ENCODE data around the gene CDYL. TPM values are rescaled to one million over a fixed set of nuclear protein-coding genes. Genes with fewer than 3 reads are reported as not detected.
A peak's percentile ranks its signal among the peaks of the same experiment; 100 is the strongest.

The CDYL gene
- total RNA-seq, 3 donors from 2014 or later (not counting 1 experiment from before 2014, with no cell fraction given): 81.3 to 101 (median 83.8) TPM

DNA sequence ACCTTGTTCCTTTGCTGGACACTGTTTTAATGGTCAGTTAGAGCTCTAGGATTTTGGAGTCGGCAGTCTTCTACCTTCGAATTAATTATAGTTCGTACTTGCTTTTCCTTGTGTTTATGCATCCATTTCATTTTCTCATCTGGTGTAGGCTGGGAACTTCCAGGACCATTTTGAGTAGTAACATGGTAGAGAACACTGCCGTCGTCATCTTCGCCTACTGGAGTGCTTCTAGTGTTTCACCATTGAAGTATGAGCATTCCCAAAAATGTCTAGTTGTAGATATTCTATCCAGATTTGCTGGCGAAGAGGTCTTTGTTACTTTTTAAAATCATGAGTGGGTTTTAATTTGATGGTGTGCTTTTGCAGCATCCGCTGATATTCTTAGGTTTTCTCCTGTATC is 36.9 kb downstream of the CDYL start:
- H3K9me3 Mint-ChIP-seq: peaks cover 0 to 4% of the 10 kb centered on the region in 2 donors
- H3K27ac Mint-ChIP-seq: no peak overlapping the region
- no peaks in the 10 kb centered on the region for H3K27me3 Mint-ChIP-seq (ENCODE audit: low read depth in 2 of 2)
- ATAC-seq (no peak), DNase-seq (no peak)
- no peaks in the 10 kb centered on the region for H3K9me3 ChIP-seq (ENCODE audit: control insufficient read depth, insufficient read depth, low read length)
- 96% methylated on average over 8 of the region's 8 CpGs for WGBS (ENCODE audit: insufficient coverage)
- H3K27me3 ChIP-seq (ENCODE audit: control insufficient read depth, insufficient read depth, low read length): no peaks in the 10 kb centered on the region
- no peak overlapping the region for H3K4me3 Mint-ChIP-seq
- intact Hi-C loops (cut with micrococcal nuclease): no loop called here
- no peaks in the 10 kb centered on the region for H3K36me3 Mint-ChIP-seq
- H3K4me1 Mint-ChIP-seq: peaks cover 77 to 79% of the 10 kb centered on the region in 2 donors
- no peaks in the 10 kb centered on the region for H3K36me3 ChIP-seq (ENCODE audit: control insufficient read depth, insufficient read depth, low read length)
- H3K27ac ChIP-seq (ENCODE audit: low read length): no peak overlapping the region
- TF ChIP-seq CTCF (IDR thresholded peaks at IDR 0.05): no peak
- H3K4me3 ChIP-seq (ENCODE audit: low read length): no peak overlapping the region
- peaks cover 11% of the 10 kb centered on the region for H3K4me1 ChIP-seq (ENCODE audit: control insufficient read depth, insufficient read depth, low read length)

- TF ChIP-seq CTCF (IDR thresholded peaks at IDR 0.05): no peak
- intact Hi-C loops (cut with micrococcal nuclease): no loop called here
- H3K27me3 Mint-ChIP-seq (ENCODE audit: low read depth in 2 of 2): no peaks in the 10 kb centered on the region
- no peaks in the 10 kb centered on the region for H3K27me3 ChIP-seq (ENCODE audit: control insufficient read depth, insufficient read depth, low read length)
- H3K36me3 Mint-ChIP-seq: no peaks in the 10 kb centered on the region
- no peak overlapping the region for H3K27ac ChIP-seq (ENCODE audit: low read length)
- H3K9me3 Mint-ChIP-seq: peaks cover 0 to 4% of the 10 kb centered on the region in 2 donors
- H3K36me3 ChIP-seq (ENCODE audit: control insufficient read depth, insufficient read depth, low read length): no peaks in the 10 kb centered on the region
- no peak for ATAC-seq
- H3K9me3 ChIP-seq (ENCODE audit: control insufficient read depth, insufficient read depth, low read length): no peaks in the 10 kb centered on the region
- no peak overlapping the region for H3K4me3 Mint-ChIP-seq
- no peak for DNase-seq
- peak overlapping the region in 1 of 2 donors; percentile 67 for H3K27ac Mint-ChIP-seq
- peaks cover 17% of the 10 kb centered on the region for H3K4me1 ChIP-seq (ENCODE audit: control insufficient read depth, insufficient read depth, low read length)
- H3K4me3 ChIP-seq (ENCODE audit: low read length): no peak overlapping the region
- H3K4me1 Mint-ChIP-seq: peaks cover 77 to 79% of the 10 kb centered on the region in 2 donors
Measured at GRCh38 chr6:4814212-4814611, 38.0 kb downstream of the CDYL start.

DNA sequence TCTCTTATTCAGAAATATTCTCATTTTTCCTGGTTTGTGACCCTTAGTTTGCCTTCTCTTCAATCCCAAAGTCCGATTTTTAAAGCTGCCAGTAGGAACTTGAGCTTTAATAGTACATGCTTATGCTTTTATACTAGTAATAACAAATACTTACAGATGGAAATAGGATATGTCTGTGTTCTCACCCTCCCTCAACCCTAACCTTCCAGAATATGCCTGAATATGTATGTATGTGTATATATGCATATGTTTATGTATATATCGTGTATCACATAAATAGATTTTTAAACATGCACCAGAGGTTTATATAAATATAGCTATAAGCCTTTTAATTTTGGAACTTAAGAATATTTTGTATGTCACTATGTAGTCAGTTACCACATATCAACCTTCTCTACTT is 38.8 kb downstream of the CDYL start:
- ATAC-seq: no peak
- Mint-ChIP-seq H3K27ac (no peak overlapping the region), H3K4me3 (no peak overlapping the region), H3K27me3 (ENCODE audit: low read depth in 2 of 2) (no peaks in the 10 kb centered on the region), H3K36me3 (no peaks in the 10 kb centered on the region), H3K4me1 (peaks cover 79 to 82% of the 10 kb centered on the region in 2 donors), H3K9me3 (peaks cover 0 to 3% of the 10 kb centered on the region in 2 donors)
- Histone ChIP-seq H3K9me3 (ENCODE audit: control insufficient read depth, insufficient read depth, low read length) (no peaks in the 10 kb centered on the region), H3K4me3 (ENCODE audit: low read length) (no peak overlapping the region), H3K27me3 (ENCODE audit: control insufficient read depth, insufficient read depth, low read length) (no peaks in the 10 kb centered on the region), H3K4me1 (ENCODE audit: control insufficient read depth, insufficient read depth, low read length) (peaks cover 22% of the 10 kb centered on the region), H3K36me3 (ENCODE audit: control insufficient read depth, insufficient read depth, low read length) (no peaks in the 10 kb centered on the region), H3K27ac (ENCODE audit: low read length) (no peak overlapping the region)
- intact Hi-C loops (cut with micrococcal nuclease): no loop called here
- 83% methylated on average over 1 of the region's 2 CpGs for WGBS (ENCODE audit: insufficient coverage)
- no peak for DNase-seq
- TF ChIP-seq CTCF (IDR thresholded peaks at IDR 0.05): no peak

GRCh38 chr6:4815584-4815983 is 39.4 kb downstream of the CDYL start:
- DNase-seq: no peak
- Mint-ChIP-seq H3K9me3 (no peaks in the 10 kb centered on the region), H3K27ac (no peak overlapping the region), H3K4me3 (no peak overlapping the region), H3K27me3 (ENCODE audit: low read depth in 2 of 2) (no peaks in the 10 kb centered on the region), H3K36me3 (no peaks in the 10 kb centered on the region), H3K4me1 (peaks cover 79 to 82% of the 10 kb centered on the region in 2 donors)
- TF ChIP-seq CTCF (IDR thresholded peaks at IDR 0.05): no peak
- H3K9me3 ChIP-seq (ENCODE audit: control insufficient read depth, insufficient read depth, low read length): no peaks in the 10 kb centered on the region
- no peak overlapping the region for H3K4me3 ChIP-seq (ENCODE audit: low read length)
- intact Hi-C loops (cut with micrococcal nuclease): no loop called here
- H3K4me1 ChIP-seq (ENCODE audit: control insufficient read depth, insufficient read depth, low read length): peaks cover 22% of the 10 kb centered on the region
- no peak for ATAC-seq
- H3K27me3 ChIP-seq (ENCODE audit: control insufficient read depth, insufficient read depth, low read length): no peaks in the 10 kb centered on the region
- no CpG with 5 or more reads among the region's 2 CpGs for WGBS (ENCODE audit: insufficient coverage)
- no peaks in the 10 kb centered on the region for H3K36me3 ChIP-seq (ENCODE audit: control insufficient read depth, insufficient read depth, low read length)
- no peak overlapping the region for H3K27ac ChIP-seq (ENCODE audit: low read length)

Data from natural killer cell (primary cell).